ENCODE measurements around the gene TRIM9.
"Not testable (repeated sequence)": the region's sequence is repeated elsewhere in the genome, so short reads cannot be mapped to it uniquely, and the experiment has no call there.

- TF ChIP-seq CTCF (conservative IDR thresholded peaks at IDR 0.05; ENCODE audit: low read depth, low read length); EZH2 (IDR thresholded peaks at IDR 0.05; ENCODE audit: borderline replicate concordance, low read depth, low read length, poor library complexity, severe bottlenecking): not testable (repeated sequence)
These were observed 100.7 kb downstream of the TRIM9 start for GRCh38 chr14:50994158-50994557.

All from A673 (cell line).